ENCODE measurements around the gene CSHL1.

DNA sequence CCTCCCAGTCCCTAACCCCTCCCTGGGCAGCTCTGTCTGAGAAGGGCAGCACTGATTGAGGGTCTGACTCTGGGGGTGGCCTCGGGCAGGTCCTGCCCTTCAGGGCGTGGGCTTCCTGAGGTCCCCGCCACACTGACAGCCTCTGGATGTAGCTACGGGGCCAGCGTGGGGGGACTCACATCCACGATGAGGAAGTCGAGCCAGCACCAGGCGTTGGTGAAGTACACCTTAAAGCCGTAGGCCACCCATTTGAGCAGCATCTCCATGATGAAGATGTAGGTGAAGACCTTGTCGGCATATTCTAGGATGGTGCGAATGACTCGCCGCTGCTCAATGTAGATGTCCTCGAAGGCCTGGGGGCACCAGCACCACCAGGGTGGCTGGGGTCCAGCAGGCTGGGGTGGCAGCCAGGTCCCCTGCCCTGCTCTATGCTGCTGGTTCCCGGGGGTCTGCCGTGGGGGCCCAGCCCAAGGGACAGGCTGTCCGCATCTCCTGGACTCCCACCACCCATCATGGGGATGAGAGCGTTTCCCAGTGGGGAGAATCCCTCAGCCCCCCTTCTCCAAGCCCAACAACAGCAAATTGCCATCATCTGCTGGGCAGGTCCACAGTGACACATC, 36.8 kb upstream of the CSHL1 start:
- TF ChIP-seq, protein P1, sequence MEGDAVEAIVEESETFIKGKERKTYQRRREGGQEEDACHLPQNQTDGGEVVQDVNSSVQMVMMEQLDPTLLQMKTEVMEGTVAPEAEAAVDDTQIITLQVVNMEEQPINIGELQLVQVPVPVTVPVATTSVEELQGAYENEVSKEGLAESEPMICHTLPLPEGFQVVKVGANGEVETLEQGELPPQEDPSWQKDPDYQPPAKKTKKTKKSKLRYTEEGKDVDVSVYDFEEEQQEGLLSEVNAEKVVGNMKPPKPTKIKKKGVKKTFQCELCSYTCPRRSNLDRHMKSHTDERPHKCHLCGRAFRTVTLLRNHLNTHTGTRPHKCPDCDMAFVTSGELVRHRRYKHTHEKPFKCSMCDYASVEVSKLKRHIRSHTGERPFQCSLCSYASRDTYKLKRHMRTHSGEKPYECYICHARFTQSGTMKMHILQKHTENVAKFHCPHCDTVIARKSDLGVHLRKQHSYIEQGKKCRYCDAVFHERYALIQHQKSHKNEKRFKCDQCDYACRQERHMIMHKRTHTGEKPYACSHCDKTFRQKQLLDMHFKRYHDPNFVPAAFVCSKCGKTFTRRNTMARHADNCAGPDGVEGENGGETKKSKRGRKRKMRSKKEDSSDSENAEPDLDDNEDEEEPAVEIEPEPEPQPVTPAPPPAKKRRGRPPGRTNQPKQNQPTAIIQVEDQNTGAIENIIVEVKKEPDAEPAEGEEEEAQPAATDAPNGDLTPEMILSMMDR (conservative IDR thresholded peaks at IDR 0.05): no peak
- no peak for TF ChIP-seq EZH2 (IDR thresholded peaks at IDR 0.05; ENCODE audit: low read depth)
